ENCODE measurements around the gene TARS2. TPM values are rescaled to one million over a fixed set of nuclear protein-coding genes. Genes with fewer than 3 reads are reported as not detected.

TARS2 gene, protein sequence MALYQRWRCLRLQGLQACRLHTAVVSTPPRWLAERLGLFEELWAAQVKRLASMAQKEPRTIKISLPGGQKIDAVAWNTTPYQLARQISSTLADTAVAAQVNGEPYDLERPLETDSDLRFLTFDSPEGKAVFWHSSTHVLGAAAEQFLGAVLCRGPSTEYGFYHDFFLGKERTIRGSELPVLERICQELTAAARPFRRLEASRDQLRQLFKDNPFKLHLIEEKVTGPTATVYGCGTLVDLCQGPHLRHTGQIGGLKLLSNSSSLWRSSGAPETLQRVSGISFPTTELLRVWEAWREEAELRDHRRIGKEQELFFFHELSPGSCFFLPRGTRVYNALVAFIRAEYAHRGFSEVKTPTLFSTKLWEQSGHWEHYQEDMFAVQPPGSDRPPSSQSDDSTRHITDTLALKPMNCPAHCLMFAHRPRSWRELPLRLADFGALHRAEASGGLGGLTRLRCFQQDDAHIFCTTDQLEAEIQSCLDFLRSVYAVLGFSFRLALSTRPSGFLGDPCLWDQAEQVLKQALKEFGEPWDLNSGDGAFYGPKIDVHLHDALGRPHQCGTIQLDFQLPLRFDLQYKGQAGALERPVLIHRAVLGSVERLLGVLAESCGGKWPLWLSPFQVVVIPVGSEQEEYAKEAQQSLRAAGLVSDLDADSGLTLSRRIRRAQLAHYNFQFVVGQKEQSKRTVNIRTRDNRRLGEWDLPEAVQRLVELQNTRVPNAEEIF
- total RNA-seq (2013; cell fraction: nucleolus; rRNA removed), result 66.1 and 66.6 TPM in 2 replicates
- total RNA-seq (2014; rRNA removed) (44.7 and 51.7 TPM in 2 replicates), total RNA-seq (2014; rRNA removed; fragmentation: Illumina TruSeq; extraction: Trizol) (31.4 and 31.9 TPM in 2 replicates), total RNA-seq (2021) (30.8 and 35.5 TPM in 2 replicates), polyA plus RNA-seq (2011; rRNA removed) (34.0 and 44.7 TPM in 2 replicates), polyA plus RNA-seq (2014; fragmentation: Illumina TruSeq; extraction: Trizol) (36.7 and 46.2 TPM in 2 replicates), polyA plus RNA-seq (2014; fragmentation: Nextera tagmentation; extraction: Ambion mirVana) (10 to 100 TPM; 11.0 to 14.6 TPM), polyA plus RNA-seq (2014; rRNA removed) (47.8 and 51.8 TPM in 2 replicates), polyA plus RNA-seq (2016; fragmentation: Nextera tagmentation; extraction: Ambion mirVana) (10 to 100 TPM; 45.7 to 49.4 TPM), polyA minus RNA-seq (2011; rRNA and poly(A)+ RNA removed) (40.1 and 63.8 TPM in 2 replicates), Bru-seq, nascent RNA (percentile 74 among the genes with signal in this experiment), BruChase-seq, experiment 1, labeled RNA remaining after a 6-hour chase (percentile 83 among the genes with signal in this experiment), BruChase-seq, experiment 2, labeled RNA remaining after a 2-hour chase (percentile 78 among the genes with signal in this experiment)
- 16.3 TPM for polyA plus RNA-seq (2011; ENCODE audit: low read depth)
- 71.2 and 98.0 TPM in 2 replicates for polyA plus RNA-seq (2011; cell fraction: cytosol; rRNA removed)
- polyA plus RNA-seq (2011; cell fraction: nucleus; rRNA removed), result 72.5 and 104 TPM in 2 replicates
- polyA plus RNA-seq (2012), result 26.4 and 31.6 TPM in 2 replicates
- polyA minus RNA-seq (2011; cell fraction: cytosol; rRNA and poly(A)+ RNA removed), result 14.5 and 16.8 TPM in 2 replicates
- polyA minus RNA-seq (2011; cell fraction: nucleus; rRNA and poly(A)+ RNA removed), result 28.9 and 39.4 TPM in 2 replicates
- long read RNA-seq, experiment 1, transcript TARS2-204 (18 exons, 2,729 nt), result major isoform, 21 of 41 reads
- long read RNA-seq, experiment 1, transcript TARS2-214 (16 exons, 2,162 nt), result minor isoform, 6 of 41 reads
- long read RNA-seq, experiment 1, partial matches to known transcripts, result 5 of 41 reads
- long read RNA-seq, experiment 1, other reads (novel, unspliced or antisense), result 9 of 41 reads
- long read RNA-seq, experiment 2, transcript TARS2-204 (18 exons, 2,729 nt), result major isoform, 146 of 241 reads
- long read RNA-seq, experiment 2, transcript TARS2-214 (16 exons, 2,162 nt), result minor isoform, 38 of 241 reads
- long read RNA-seq, experiment 2, partial matches to known transcripts, result 20 of 241 reads
- long read RNA-seq, experiment 2, other reads (novel, unspliced or antisense), result 37 of 241 reads

DNA sequence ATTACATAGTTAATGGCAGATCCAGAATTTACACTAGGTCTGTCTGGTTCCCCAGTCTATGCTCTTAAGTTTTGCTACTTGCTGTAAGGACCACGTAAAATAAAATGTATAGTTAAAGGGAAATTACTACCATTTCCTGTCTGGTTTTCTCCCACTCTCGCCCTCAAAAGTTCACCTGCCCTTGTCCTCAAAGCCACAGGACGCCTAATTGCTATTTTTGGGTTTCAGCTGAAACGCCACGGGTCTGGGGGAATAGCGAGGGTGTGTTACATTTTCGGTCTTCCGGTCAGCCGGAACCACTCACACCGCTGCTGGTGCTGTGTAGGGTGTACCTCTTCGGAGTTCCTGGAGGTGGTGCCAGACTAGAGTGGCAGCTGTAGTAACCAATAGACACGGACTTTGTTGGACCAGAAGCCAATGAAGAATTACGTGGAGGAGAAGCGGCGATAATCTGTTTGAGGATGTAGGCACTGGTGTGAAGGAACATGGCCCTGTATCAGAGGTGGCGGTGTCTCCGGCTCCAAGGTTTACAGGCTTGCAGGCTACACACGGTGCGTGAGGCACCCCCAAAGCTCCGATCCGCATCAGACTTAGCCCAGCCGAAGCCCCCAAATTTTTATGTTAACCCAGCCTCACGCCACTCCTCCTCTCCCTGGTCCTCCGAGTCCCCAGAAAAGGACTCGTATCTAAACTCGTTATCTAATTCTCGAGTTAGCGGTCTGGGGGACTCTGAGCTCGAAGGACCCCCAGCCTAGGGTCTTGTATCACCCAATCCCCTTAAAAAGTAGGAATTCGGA lies at the start of gene TARS2:
Gene TARS2 (plus strand): TSS at position 454 of the 797 bp plus-strand sequence. CDS start 32 bp downstream, at position 486.
- under 1% methylated on average over 30 of the region's 30 CpGs for WGBS (ENCODE audit: insufficient coverage, insufficient replicate concordance, low lambda C conversion rate, missing lambda C conversion rate)
- no peaks in the 10 kb centered on the region for H3K27me3 ChIP-seq (replicated peaks in 1 of 2; ENCODE audit: control insufficient read depth in 2 of 2, insufficient read depth in 2 of 2, low read length in 1 of 2)
- peak; percentile 99 for DNase-seq (ENCODE audit: low read depth, low spot score)
- peaks cover 2 to 20% of the 10 kb centered on the region in 2 experiments; a peak in 3 of 4 replicates for H3K36me3 ChIP-seq (ENCODE audit: control insufficient read depth in 2 of 2, insufficient read depth in 2 of 2, low read length in 1 of 2)
- peak within 1 kb of the TSS; percentile 96 for H2AFZ ChIP-seq (ENCODE audit: control insufficient read depth, low read depth, low read length)
- no peaks in the 10 kb centered on the region for H4K20me1 ChIP-seq (ENCODE audit: control insufficient read depth, insufficient read depth)
- SMC1A ChIA-PET (ENCODE audit: uncharacterized antibody, unreplicated experiment), result interaction anchor here (2.1 kb wide), 1 partner anchor 29 kb away, joined by 11 read pairs; the partner anchor contains the start of gene FALEC
- H3K9me3 ChIP-seq (replicated peaks; ENCODE audit: control insufficient read depth, insufficient read depth, low read length), result no peaks in the 10 kb centered on the region
- RAD21 ChIA-PET (ENCODE audit: unreplicated experiment), result interaction anchor here (1.6 kb wide), 1 partner anchor 29 kb away, joined by 6 read pairs; the partner anchor contains the start of gene FALEC
- intact Hi-C loops (cut with micrococcal nuclease; ENCODE audit: unreplicated experiment) (loop anchor here (10.0 kb wide), 1 partner anchor 138 kb away; the partner anchor contains the start of gene ENSA), in situ Hi-C loops (cut with MboI) (no loop called here)
- no TSS peak for BruUV-seq (replicated peaks)
- H3K4me3 ChIP-seq, result peak within 1 kb of the TSS; percentile 95
- FAIRE-seq, result peak; percentile 99
- H3K4me1 ChIP-seq (ENCODE audit: control insufficient read depth, insufficient read depth, low read length), result no peaks in the 10 kb centered on the region
- POLR2A ChIA-PET, result interaction anchor here (0.5 to 1.3 kb wide), 2 partner anchors 123 to 166 kb away, joined by 3 to 5 read pairs; partner anchors contain the start of gene RPRD2
- ATAC-seq, result peak; percentile 100
- peak within 1 kb of the TSS; percentile 98 for H3K9ac ChIP-seq (ENCODE audit: control insufficient read depth, insufficient read depth, low read length)
- peak within 1 kb of the TSS; percentile 92 for H3K4me2 ChIP-seq (ENCODE audit: control insufficient read depth, insufficient read depth)
- H3K79me2 ChIP-seq (ENCODE audit: control insufficient read depth, insufficient read depth, low read length), result peaks cover 14% of the 10 kb centered on the region
- CTCF ChIA-PET, result interaction anchor here (1.0 to 1.3 kb wide), 2 partner anchors 47 to 123 kb away, joined by 3 read pairs; no protein-coding TSS in a partner anchor
- H3K27ac ChIP-seq (ENCODE audit: control insufficient read depth, insufficient read depth), result peak within 1 kb of the TSS; percentile 86
- no peak for TF ChIP-seq ZSCAN29 (IDR thresholded peaks at IDR 0.05)
- TF ChIP-seq, protein P1, sequence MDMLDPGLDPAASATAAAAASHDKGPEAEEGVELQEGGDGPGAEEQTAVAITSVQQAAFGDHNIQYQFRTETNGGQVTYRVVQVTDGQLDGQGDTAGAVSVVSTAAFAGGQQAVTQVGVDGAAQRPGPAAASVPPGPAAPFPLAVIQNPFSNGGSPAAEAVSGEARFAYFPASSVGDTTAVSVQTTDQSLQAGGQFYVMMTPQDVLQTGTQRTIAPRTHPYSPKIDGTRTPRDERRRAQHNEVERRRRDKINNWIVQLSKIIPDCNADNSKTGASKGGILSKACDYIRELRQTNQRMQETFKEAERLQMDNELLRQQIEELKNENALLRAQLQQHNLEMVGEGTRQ (IDR thresholded peaks at IDR 0.05; ENCODE audit: borderline replicate concordance, low read depth, low read length), result no peak
- peak; percentile 87 for TF ChIP-seq TAF1 (IDR thresholded peaks at IDR 0.05; ENCODE audit: borderline replicate concordance, low read depth, low read length)
- TF ChIP-seq ZNF24 (IDR thresholded peaks at IDR 0.05), result no peak
- TF ChIP-seq MTA3 (IDR thresholded peaks at IDR 0.05; ENCODE audit: borderline replicate concordance, low read length), result peak; percentile 67; the same call in 1 of the 2 replicates
- TF ChIP-seq ZNF274 (IDR thresholded peaks at IDR 0.05; ENCODE audit: insufficient read depth, insufficient read length), result no peak
- TF ChIP-seq NFXL1 (IDR thresholded peaks at IDR 0.05; ENCODE audit: borderline replicate concordance), result no peak
- TF ChIP-seq SIN3A (IDR thresholded peaks at IDR 0.05; ENCODE audit: low read depth, low read length), result peak; percentile 57; the same call in 1 of the 2 replicates
- TF ChIP-seq SMAD5 (IDR thresholded peaks at IDR 0.05; ENCODE audit: low read depth), result peak; percentile 84; the same call in 1 of the 2 replicates
- TF ChIP-seq, protein P2, sequence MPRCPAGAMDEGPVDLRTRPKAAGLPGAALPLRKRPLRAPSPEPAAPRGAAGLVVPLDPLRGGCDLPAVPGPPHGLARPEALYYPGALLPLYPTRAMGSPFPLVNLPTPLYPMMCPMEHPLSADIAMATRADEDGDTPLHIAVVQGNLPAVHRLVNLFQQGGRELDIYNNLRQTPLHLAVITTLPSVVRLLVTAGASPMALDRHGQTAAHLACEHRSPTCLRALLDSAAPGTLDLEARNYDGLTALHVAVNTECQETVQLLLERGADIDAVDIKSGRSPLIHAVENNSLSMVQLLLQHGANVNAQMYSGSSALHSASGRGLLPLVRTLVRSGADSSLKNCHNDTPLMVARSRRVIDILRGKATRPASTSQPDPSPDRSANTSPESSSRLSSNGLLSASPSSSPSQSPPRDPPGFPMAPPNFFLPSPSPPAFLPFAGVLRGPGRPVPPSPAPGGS (IDR thresholded peaks at IDR 0.05; ENCODE audit: borderline replicate concordance, insufficient read depth, low read depth, low read length, poor library complexity, severe bottlenecking), result no peak

Measured in GM12878 (cell line).